ENCODE measurements around the gene ATL3. TPM values are rescaled to one million over a fixed set of nuclear protein-coding genes. Genes with fewer than 3 reads are reported as not detected.
A peak's percentile ranks its signal among the peaks of the same experiment; 100 is the strongest.

The ATL3 gene
- total and polyA plus RNA-seq, 2 donors (not counting 1 experiment from before 2014, with no cell fraction given): 111 to 147 TPM

DNA sequence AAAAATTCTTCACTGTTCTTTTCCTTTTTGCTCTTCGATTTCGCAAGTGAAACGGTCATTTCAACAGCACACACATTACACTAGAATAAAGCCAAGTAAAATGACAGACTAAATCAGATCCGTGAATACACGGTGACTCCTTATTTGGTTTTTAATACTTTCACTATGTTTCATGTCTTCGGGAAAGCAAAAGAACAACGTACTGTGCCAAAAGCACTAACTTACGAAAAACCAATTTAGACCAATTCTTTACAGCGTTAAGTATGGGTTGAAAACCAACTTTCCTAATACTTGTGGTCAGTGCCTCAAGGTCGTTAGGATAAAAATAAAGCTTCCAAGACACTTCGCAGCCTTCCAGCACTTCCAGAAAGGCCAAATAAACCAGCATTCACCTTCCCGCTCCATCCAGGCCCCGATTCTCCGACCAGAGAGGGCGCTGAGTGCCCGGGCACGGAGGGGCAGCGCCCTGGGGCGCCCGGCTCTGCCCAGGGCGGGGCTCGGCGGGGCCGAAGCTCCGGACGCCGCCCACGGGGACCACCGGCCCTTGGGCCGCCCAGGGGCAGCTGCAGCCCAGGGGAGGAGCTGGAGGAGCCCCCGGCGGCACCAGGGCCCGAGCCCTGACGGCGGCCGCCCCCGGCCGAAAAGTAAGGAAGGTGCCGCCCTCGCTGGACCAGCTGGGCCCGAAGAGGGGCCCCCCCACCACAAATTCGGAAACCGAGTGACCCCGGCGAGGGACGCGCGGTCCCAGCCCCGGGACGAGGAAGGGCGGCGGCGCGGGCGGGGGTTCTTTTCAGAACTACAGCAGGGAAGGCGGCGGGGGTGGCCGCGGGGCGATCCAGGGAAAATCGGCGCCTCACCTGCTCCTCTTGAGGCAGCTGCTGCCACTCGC is 499 bp downstream of the ATL3 start:
- Histone ChIP-seq H3K4me1 (ENCODE audit: control insufficient read depth, extremely low read depth, insufficient read depth, low read length) (peaks cover 18% of the 10 kb centered on the region), H3K4me2 (ENCODE audit: extremely low read depth, insufficient read depth, low read length) (peak overlapping the region; percentile 88), H3K36me3 (ENCODE audit: control insufficient read depth, insufficient read depth, low read length) (peaks cover 2% of the 10 kb centered on the region), H3K79me2 (ENCODE audit: control insufficient read depth, insufficient read depth, low read length) (peaks cover 39% of the 10 kb centered on the region), H3K27me3 (ENCODE audit: control insufficient read depth, insufficient read depth, low read length) (no peaks in the 10 kb centered on the region), H3K27ac (ENCODE audit: insufficient read depth, low read length) (peak overlapping the region; percentile 82), H3K9me3 (ENCODE audit: control insufficient read depth, insufficient read depth, low read depth, low read length) (no peaks in the 10 kb centered on the region), H4K20me1 (ENCODE audit: control insufficient read depth, extremely low read depth, insufficient read depth, low read length) (no peaks in the 10 kb centered on the region), H2AFZ (ENCODE audit: low read length) (no peak overlapping the region), H3K9ac (ENCODE audit: insufficient read depth, low read length) (peak overlapping the region; percentile 90), H3K4me3 (replicated peaks in 1 of 4; ENCODE audit: control extremely low read depth in 1 of 4, insufficient read depth in 1 of 4, low read depth in 3 of 4, low read length in 4 of 4) (peak overlapping the region; percentile 49 to 90 (median 72))
- TF ChIP-seq EZH2 (IDR thresholded peaks at IDR 0.05; ENCODE audit: low read length, missing control alignments): no peak
- TF ChIP-seq, protein P1, sequence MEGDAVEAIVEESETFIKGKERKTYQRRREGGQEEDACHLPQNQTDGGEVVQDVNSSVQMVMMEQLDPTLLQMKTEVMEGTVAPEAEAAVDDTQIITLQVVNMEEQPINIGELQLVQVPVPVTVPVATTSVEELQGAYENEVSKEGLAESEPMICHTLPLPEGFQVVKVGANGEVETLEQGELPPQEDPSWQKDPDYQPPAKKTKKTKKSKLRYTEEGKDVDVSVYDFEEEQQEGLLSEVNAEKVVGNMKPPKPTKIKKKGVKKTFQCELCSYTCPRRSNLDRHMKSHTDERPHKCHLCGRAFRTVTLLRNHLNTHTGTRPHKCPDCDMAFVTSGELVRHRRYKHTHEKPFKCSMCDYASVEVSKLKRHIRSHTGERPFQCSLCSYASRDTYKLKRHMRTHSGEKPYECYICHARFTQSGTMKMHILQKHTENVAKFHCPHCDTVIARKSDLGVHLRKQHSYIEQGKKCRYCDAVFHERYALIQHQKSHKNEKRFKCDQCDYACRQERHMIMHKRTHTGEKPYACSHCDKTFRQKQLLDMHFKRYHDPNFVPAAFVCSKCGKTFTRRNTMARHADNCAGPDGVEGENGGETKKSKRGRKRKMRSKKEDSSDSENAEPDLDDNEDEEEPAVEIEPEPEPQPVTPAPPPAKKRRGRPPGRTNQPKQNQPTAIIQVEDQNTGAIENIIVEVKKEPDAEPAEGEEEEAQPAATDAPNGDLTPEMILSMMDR (conservative IDR thresholded peaks at IDR 0.05 in 1 of 2, IDR thresholded peaks at IDR 0.05 in 1 of 2; ENCODE audit: low read depth in 1 of 2, low read length in 2 of 2): peak; percentile 28 to 30
- DNase-seq (ENCODE audit: low read depth in 2 of 2): peak; percentile 42 to 71

DNA sequence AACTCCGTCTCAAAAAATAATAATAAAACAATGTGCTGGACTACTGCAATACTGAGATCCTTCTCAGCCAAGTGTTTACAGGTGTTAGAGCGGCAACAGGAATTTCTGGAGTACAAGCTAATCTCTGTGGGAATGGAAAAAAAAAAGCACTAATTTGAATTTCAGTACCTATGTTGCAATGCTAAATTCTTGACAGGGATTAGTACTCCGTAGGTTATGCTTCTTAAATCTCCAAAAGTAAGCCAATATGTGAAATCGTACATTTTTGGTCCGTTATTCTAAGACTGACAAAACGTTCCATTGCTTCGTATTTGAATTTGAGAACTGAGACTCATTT is 1.1 kb downstream of the ATL3 start:
- H4K20me1 ChIP-seq (ENCODE audit: control insufficient read depth, extremely low read depth, insufficient read depth, low read length): no peaks in the 10 kb centered on the region
- H3K27ac ChIP-seq (ENCODE audit: insufficient read depth, low read length): peak overlapping the region; percentile 82
- DNase-seq (ENCODE audit: low read depth in 2 of 2): no peak
- peak overlapping the region; percentile 90 for H3K9ac ChIP-seq (ENCODE audit: insufficient read depth, low read length)
- peak overlapping the region; percentile 88 for H3K4me2 ChIP-seq (ENCODE audit: extremely low read depth, insufficient read depth, low read length)
- H3K4me1 ChIP-seq (ENCODE audit: control insufficient read depth, extremely low read depth, insufficient read depth, low read length): peaks cover 18% of the 10 kb centered on the region
- peaks cover 45% of the 10 kb centered on the region for H3K79me2 ChIP-seq (ENCODE audit: control insufficient read depth, insufficient read depth, low read length)
- H2AFZ ChIP-seq (ENCODE audit: low read length): no peak overlapping the region
- H3K4me3 ChIP-seq (replicated peaks in 1 of 4; ENCODE audit: control extremely low read depth in 1 of 4, insufficient read depth in 1 of 4, low read depth in 3 of 4, low read length in 4 of 4): peak overlapping the region; percentile 49 to 90 (median 72)
- H3K9me3 ChIP-seq (ENCODE audit: control insufficient read depth, insufficient read depth, low read depth, low read length): no peaks in the 10 kb centered on the region
- H3K36me3 ChIP-seq (ENCODE audit: control insufficient read depth, insufficient read depth, low read length): peaks cover 2% of the 10 kb centered on the region
- H3K27me3 ChIP-seq (ENCODE audit: control insufficient read depth, insufficient read depth, low read length): no peaks in the 10 kb centered on the region
- no peak for TF ChIP-seq EZH2 (IDR thresholded peaks at IDR 0.05; ENCODE audit: low read length, missing control alignments)
- TF ChIP-seq, protein P1 (conservative IDR thresholded peaks at IDR 0.05 in 1 of 2, IDR thresholded peaks at IDR 0.05 in 1 of 2; ENCODE audit: low read depth in 1 of 2, low read length in 2 of 2): no peak

DNA sequence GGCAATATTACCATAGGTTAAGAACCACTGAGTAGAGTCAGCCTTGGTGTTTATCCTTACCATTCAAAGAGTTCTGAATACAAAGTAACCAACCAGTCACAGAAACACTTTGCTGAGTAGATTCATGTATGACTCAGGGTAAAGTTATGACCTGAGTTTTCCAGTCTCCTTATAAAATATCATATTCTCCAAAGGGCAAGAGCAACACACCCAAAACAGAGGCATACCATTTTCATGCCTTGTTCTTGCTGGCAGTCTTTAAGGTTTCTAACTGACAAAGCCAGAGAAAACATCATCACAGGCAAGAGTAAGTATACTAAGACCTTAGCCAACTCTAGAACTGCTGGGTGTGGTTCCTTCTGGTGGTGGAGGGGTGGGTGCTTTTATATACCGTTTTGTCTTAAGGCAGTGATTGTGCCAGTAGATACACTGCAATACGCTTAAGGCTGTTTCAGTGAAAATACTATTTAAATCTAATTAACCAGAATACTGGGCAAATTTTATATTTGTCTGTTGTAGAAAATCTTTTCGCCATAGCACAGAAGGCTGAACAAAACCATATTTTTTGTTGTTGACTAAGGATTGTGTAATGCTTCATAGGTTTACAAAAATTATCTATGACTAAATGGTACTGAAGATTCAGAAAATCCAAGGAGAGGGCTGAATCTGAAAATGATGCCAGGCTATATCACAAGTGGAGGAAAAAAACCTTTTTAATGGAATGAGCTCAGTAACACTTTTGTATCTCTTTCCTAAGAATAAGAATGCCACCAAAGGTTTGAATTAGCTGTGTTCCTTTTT is 3.0 kb downstream of the ATL3 start:
- H3K27me3 ChIP-seq (ENCODE audit: control insufficient read depth, insufficient read depth, low read length): no peaks in the 10 kb centered on the region
- peak overlapping the region in 3 of 4 experiments; percentile 21 to 78 (median 27) for H3K4me3 ChIP-seq (replicated peaks in 1 of 4; ENCODE audit: control extremely low read depth in 1 of 4, insufficient read depth in 1 of 4, low read depth in 3 of 4, low read length in 4 of 4)
- no peak for TF ChIP-seq EZH2 (IDR thresholded peaks at IDR 0.05; ENCODE audit: low read length, missing control alignments)
- TF ChIP-seq, protein P1 (conservative IDR thresholded peaks at IDR 0.05 in 1 of 2, IDR thresholded peaks at IDR 0.05 in 1 of 2; ENCODE audit: low read depth in 1 of 2, low read length in 2 of 2): no peak
- peaks cover 20% of the 10 kb centered on the region for H3K4me1 ChIP-seq (ENCODE audit: control insufficient read depth, extremely low read depth, insufficient read depth, low read length)
- peak overlapping the region; percentile 81 for H3K27ac ChIP-seq (ENCODE audit: insufficient read depth, low read length)
- no peak overlapping the region for H3K9ac ChIP-seq (ENCODE audit: insufficient read depth, low read length)
- H3K79me2 ChIP-seq (ENCODE audit: control insufficient read depth, insufficient read depth, low read length): peaks cover 64% of the 10 kb centered on the region
- no peak overlapping the region for H2AFZ ChIP-seq (ENCODE audit: low read length)
- no peaks in the 10 kb centered on the region for H4K20me1 ChIP-seq (ENCODE audit: control insufficient read depth, extremely low read depth, insufficient read depth, low read length)
- DNase-seq (ENCODE audit: low read depth in 2 of 2): peak; percentile 96 to 97
- peak overlapping the region; percentile 54 for H3K4me2 ChIP-seq (ENCODE audit: extremely low read depth, insufficient read depth, low read length)
- no peaks in the 10 kb centered on the region for H3K9me3 ChIP-seq (ENCODE audit: control insufficient read depth, insufficient read depth, low read depth, low read length)
- peaks cover 2% of the 10 kb centered on the region for H3K36me3 ChIP-seq (ENCODE audit: control insufficient read depth, insufficient read depth, low read length)
